Frontal cortex (tissue), 4 donors: ENCODE results near the gene CD8A. TPM values are rescaled to one million over a fixed set of nuclear protein-coding genes. Genes with fewer than 3 reads are reported as not detected.
"Not testable (repeated sequence)": the region's sequence is repeated elsewhere in the genome, so short reads cannot be mapped to it uniquely, and the experiment has no call there.

Experiments used
- DNase-seq, 2 donors: peaks; one replicate each; pipeline ENCODE4 v3.0.0; 2012; ENCODE audit warnings: low spot score in 2 of 2
- FAIRE-seq: peaks from 2 replicates; lab custom pipeline; 2012; peaks lifted over from hg19 to GRCh38; lab: Jason Lieb, UNC
- total RNA-seq: library from RNA; depleted of rRNA; stranded (reverse); fragments of >200 nt; gene quantifications from one replicate; pipeline ENCODE4 v1.2.3, GENCODE V29; 2014
- donor health status: control.
- donor health status: control.
- donor health status: control.

The CD8A gene
- total RNA-seq, result 1.2 TPM

GRCh38 chr2:86790676-86791572 is at the start of gene CD8A:
CD8A (minus strand) TSS chr2:86790913; CDS start chr2:86790825, 88 bp downstream.
- FAIRE-seq (no peak), DNase-seq (no peak)

GRCh38 chr2:86839871-86840548 is 49.3 kb upstream of the CD8A start:
- DNase-seq, FAIRE-seq: not testable (repeated sequence)

- not testable (repeated sequence) for FAIRE-seq, DNase-seq
Observed at GRCh38 chr2:86839455-86839854, 48.7 kb upstream of the CD8A start.

GRCh38 chr2:86837714-86838113 is 47.0 kb upstream of the CD8A start:
- not testable (repeated sequence) for DNase-seq, FAIRE-seq

- not testable (repeated sequence) for FAIRE-seq, DNase-seq
Observed at GRCh38 chr2:86836915-86837695, 46.4 kb upstream of the CD8A start.

GRCh38 chr2:86835548-86835889 is 44.8 kb upstream of the CD8A start:
- not testable (repeated sequence) for DNase-seq, FAIRE-seq

GRCh38 chr2:86833315-86833714 is 42.6 kb upstream of the CD8A start:
- DNase-seq (no peak), FAIRE-seq (no peak)

GRCh38 chr2:86832334-86833096 is 41.8 kb upstream of the CD8A start:
- DNase-seq (no peak), FAIRE-seq (no peak)

GRCh38 chr2:86831537-86831936 is 40.8 kb upstream of the CD8A start:
- DNase-seq (no peak), FAIRE-seq (no peak)

- DNase-seq (no peak), FAIRE-seq (no peak)
Observed at GRCh38 chr2:86826951-86827350, 36.2 kb upstream of the CD8A start.

GRCh38 chr2:86825693-86826381 is 35.1 kb upstream of the CD8A start:
- FAIRE-seq (no peak), DNase-seq (no peak)

- DNase-seq (no peak), FAIRE-seq (no peak)
Observed at GRCh38 chr2:86825036-86825692, 34.5 kb upstream of the CD8A start.

GRCh38 chr2:86822668-86823345 is 32.1 kb upstream of the CD8A start:
- FAIRE-seq (no peak), DNase-seq (no peak)

- DNase-seq (no peak), FAIRE-seq (no peak)
Observed at GRCh38 chr2:86821842-86822241, 31.1 kb upstream of the CD8A start.

- DNase-seq, result no peak
- no peak for FAIRE-seq
Observed at GRCh38 chr2:86821306-86821705, 30.6 kb upstream of the CD8A start.

GRCh38 chr2:86818957-86819356 is 28.2 kb upstream of the CD8A start:
- FAIRE-seq, result no peak
- DNase-seq, result no peak

GRCh38 chr2:86818114-86818801 is 27.5 kb upstream of the CD8A start:
- no peak for FAIRE-seq
- DNase-seq, result no peak
